GM18873 (cell line): ENCODE results near the gene STEAP3.

Experiments
- ATAC-seq: cut with Tn5 transposase; IDR thresholded peaks from one replicate; pipeline ENCODE4 v1.9.1; 2021; ENCODE audit warnings: mild to moderate bottlenecking, moderate library complexity, moderate number of reproducible peaks; ENCODE audit not compliant: unreplicated experiment, low FRiP score

Gene STEAP3

GRCh38 chr2:119223521-119224390, at the start of gene STEAP3:
Gene STEAP3 (plus strand): TSS chr2:119223834. CDS start chr2:119231013, 7,179 bp downstream.
- peak; percentile 60 for ATAC-seq

- peak; percentile 68 for ATAC-seq
These were observed 49.2 kb upstream of the STEAP3 start for GRCh38 chr2:119174216-119174992.

- ATAC-seq: no peak
These were observed 48.7 kb upstream of the STEAP3 start for GRCh38 chr2:119174993-119175347.

GRCh38 chr2:119175517-119175916, 48.1 kb upstream of the STEAP3 start:
- no peak for ATAC-seq

GRCh38 chr2:119177171-119177837, 46.3 kb upstream of the STEAP3 start:
- no peak for ATAC-seq

GRCh38 chr2:119177838-119178190, 45.8 kb upstream of the STEAP3 start:
- no peak for ATAC-seq

- no peak for ATAC-seq
These were observed 44.9 kb upstream of the STEAP3 start for GRCh38 chr2:119178776-119179175.

GRCh38 chr2:119179202-119179601, 44.4 kb upstream of the STEAP3 start:
- ATAC-seq: no peak

- ATAC-seq: no peak
These were observed 43.6 kb upstream of the STEAP3 start for GRCh38 chr2:119179991-119180390.

- ATAC-seq: no peak
These were observed 42.7 kb upstream of the STEAP3 start for GRCh38 chr2:119180892-119181291.

- ATAC-seq: no peak
These were observed 42.2 kb upstream of the STEAP3 start for GRCh38 chr2:119181391-119181790.

- no peak for ATAC-seq
These were observed 41.7 kb upstream of the STEAP3 start for GRCh38 chr2:119181791-119182445.

GRCh38 chr2:119184512-119184911, 39.1 kb upstream of the STEAP3 start:
- ATAC-seq: no peak

- no peak for ATAC-seq
These were observed 33.1 kb upstream of the STEAP3 start for GRCh38 chr2:119190321-119191111.

- no peak for ATAC-seq
These were observed 30.7 kb upstream of the STEAP3 start for GRCh38 chr2:119192893-119193292.

GRCh38 chr2:119195001-119195400, 28.6 kb upstream of the STEAP3 start:
- ATAC-seq: no peak

GRCh38 chr2:119195887-119196286, 27.7 kb upstream of the STEAP3 start:
- no peak for ATAC-seq

GRCh38 chr2:119196301-119197125, 27.1 kb upstream of the STEAP3 start:
- ATAC-seq: no peak

- no peak for ATAC-seq
These were observed 26.6 kb upstream of the STEAP3 start for GRCh38 chr2:119197126-119197405.
